ENCODE data around the gene XXYLT1. TPM values are rescaled to one million over a fixed set of nuclear protein-coding genes. Genes with fewer than 3 reads are reported as not detected.

Gene XXYLT1
- total and polyA plus RNA-seq, 2 of the 8 experiments (the other 6 are each of a cell fraction or from before 2014, with no cell fraction given): 18.9 to 23.8 TPM

- TF ChIP-seq SAP30 (IDR thresholded peaks at IDR 0.05; ENCODE audit: insufficient read depth, insufficient replicate concordance, low read length) (no peak), CTBP2 (IDR thresholded peaks at IDR 0.05; ENCODE audit: borderline replicate concordance, insufficient read depth, insufficient read length, low read length) (no peak), POLR2AphosphoS5 (IDR thresholded peaks at IDR 0.05; ENCODE audit: low read depth, low read length) (no peak), KDM4A (IDR thresholded peaks at IDR 0.05; ENCODE audit: low read depth, low read length, severe bottlenecking) (no peak), POLR2A (IDR thresholded peaks at IDR 0.05; ENCODE audit: control extremely low read depth in 1 of 2, low read depth in 2 of 2, low read length in 2 of 2) (no peak), CHD7 (IDR thresholded peaks at IDR 0.05; ENCODE audit: insufficient replicate concordance, low read length) (no peak), BRCA1 (IDR thresholded peaks at IDR 0.05; ENCODE audit: low read depth, low read length) (no peak), EZH2 (IDR thresholded peaks at IDR 0.05; ENCODE audit: low read depth, low read length, severe bottlenecking) (no peak)
These were observed 232.8 kb downstream of the XXYLT1 start (continued) for GRCh38 chr3:195038161-195038560.
